HG02970 (cell line): ENCODE data around the gene TRAM2.

Experiments
- ATAC-seq: cut with Tn5 transposase; IDR thresholded peaks from one replicate; pipeline ENCODE4 v1.9.1; 2021; ENCODE audit warnings: mild to moderate bottlenecking, moderate library complexity, moderate number of reproducible peaks; ENCODE audit not compliant: unreplicated experiment, low FRiP score

TRAM2 gene

DNA sequence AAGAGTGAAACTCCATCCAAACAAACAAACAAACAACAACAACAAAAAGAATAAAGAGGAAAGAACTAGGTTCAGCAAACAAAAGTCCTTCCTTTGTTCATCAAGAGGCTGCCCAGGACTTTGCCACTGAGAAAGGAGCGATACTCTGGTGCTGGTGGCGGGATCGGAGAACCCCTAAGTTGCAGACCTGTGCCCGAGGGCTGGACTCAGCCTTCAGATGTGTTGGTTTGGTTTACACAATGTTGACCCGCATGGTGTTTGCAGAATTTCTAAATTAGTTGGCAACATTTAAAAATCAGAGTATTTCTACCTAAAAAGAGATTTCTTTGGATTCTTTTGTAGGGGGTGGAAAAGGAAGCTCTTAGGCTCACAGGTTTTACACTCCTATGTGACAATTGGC is 42.5 kb downstream of the TRAM2 start:
- ATAC-seq: no peak

DNA sequence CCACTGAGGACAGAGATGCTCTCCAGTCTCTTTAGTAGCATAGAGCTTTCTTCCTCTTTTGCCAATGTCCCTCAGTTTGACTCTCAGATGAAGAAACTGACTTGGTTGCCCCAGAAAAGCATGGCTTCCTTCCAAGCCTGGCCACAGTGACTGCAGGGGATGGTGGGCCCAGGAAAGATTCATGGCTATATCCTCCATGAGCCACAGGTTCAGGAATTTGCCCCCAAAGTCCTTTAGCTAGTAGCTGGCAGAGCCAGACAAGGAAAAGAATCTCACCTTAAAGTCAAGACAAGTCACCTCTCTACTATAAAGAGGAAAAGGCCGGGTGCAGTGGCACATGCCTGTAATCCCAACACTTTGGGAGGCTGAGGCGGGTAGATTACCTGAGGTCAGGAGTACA is 43.4 kb downstream of the TRAM2 start:
- no peak for ATAC-seq

DNA sequence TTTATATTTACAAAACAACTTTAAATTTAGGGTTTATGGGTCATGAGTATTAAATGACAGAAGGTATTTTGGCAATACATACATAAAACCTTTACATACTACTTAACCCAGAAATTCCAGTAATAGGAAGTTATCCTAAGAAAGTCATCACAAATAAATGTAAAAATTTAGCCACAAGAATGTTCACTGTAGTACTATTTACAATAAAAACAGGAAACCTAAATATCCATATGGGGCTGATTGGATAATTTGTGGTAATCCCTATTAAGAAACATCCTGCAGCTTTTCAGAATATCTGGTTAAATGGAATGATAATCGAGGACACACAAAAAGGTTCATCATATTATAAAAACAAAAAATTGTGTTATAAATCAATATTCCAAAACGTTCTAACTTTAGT is 44.4 kb downstream of the TRAM2 start:
- ATAC-seq: no peak

DNA sequence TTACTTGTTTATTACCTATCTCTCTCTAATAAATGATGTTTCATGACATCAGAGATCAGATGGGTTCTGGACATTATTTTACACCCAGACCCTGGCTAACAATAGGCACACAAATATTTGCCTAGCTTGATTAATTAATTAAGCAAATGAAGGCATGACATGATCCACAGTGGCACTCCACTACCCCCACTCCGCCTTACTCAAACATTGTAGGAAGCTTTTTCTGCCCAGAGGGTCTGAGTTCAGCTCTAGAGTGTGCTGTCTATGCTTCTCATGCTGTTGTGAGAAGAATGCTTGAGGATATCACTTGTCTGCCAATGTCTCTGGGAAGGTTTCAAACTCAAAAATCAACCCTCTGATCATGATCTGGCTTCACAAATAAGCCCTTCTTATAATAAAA is 45.0 kb downstream of the TRAM2 start:
- no peak for ATAC-seq

DNA sequence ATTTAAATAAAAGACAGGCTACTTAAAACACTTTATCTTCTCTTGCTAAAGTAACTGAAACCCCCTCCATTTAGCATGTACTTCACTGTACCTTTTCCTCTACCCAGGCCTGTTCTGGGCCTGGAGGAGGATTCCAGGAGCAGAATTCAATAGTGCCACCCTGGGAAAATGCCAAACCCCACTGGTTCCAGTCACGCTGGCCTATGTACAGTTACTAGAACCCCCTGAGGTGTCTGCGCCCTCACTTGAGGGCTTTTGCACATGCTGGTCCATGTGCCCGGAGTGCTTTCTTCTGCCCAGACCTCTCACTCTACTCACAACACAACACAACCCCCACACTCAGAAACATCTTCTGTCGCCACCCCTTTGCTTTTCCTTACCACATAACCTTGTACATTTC is 45.5 kb downstream of the TRAM2 start:
- no peak for ATAC-seq

DNA sequence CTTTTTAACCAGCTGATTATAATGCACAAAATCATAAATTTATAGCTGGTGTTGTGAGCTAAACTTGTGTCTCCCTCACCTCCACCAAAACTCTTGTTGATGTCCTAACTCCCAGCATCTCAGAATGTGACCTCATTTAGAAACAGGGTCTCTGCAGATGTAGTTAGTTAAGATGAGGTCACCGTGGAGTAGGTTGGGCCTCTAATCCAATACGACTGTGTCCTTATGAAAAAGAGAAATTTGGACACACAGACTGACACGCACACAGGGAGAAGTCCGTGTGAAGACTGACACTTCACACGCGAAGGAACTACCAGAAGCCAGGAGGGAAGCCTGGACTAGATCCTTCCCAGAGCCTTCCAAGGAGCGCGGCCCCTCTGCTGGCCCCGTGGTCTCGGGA is 46.5 kb downstream of the TRAM2 start:
- no peak for ATAC-seq

DNA sequence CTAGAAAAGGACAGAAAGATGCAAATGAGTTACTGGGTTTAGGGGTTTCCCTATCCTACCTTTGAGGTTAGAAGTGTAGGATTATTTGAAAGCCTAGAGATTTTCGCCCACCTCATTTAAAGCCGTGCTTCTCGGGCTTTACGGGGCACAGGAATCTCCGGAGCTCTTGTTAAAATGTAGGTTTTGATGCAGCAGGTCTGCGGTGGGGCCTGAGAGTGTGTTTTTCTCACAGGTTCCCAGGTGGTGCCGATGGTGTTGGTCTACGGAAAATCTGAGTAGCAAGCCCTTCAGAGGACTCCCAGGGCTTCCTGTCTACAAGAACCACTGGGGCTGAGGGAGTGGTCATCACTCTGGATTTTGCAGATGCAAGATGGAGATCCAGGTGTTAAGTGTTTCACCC is 47.5 kb downstream of the TRAM2 start:
- no peak for ATAC-seq

DNA sequence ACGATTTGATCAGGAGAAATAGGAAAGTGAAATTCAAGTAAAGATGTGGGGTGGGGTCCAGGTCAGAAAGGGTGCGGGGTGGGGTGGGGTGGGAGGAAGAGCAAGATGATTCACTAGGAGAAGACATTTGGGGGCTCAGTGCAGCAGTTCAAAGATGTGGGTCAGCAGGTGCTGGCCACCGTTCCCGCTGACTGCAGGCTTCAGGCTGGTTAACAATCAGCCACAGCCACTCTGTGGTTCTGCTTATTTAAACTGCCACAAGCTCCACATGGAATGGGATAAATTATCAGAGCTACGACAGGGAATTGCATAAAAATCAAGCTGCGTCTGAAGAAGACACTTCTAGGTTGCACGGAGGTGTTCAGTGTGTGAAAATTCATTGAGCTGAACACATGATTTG is 49.4 kb downstream of the TRAM2 start:
- no peak for ATAC-seq

DNA sequence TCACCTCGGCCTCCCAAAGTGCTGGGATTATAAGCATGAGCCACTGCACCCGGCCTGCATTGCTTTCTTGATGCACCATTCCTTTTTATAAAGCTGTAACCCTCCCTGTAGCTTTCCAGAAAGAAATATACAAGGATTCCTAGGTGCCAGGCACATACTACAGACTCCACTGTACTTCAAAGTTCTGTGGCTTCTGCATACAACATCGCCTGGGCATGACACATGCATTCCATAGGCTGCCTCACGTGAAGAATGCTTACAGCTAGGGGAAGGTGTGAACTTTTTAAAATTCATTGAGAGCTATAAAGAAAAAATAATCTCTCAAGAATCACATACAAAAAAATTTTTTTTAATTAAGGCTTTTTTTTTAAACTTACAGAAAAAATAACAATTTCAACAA is 50.2 kb downstream of the TRAM2 start:
- no peak for ATAC-seq

DNA sequence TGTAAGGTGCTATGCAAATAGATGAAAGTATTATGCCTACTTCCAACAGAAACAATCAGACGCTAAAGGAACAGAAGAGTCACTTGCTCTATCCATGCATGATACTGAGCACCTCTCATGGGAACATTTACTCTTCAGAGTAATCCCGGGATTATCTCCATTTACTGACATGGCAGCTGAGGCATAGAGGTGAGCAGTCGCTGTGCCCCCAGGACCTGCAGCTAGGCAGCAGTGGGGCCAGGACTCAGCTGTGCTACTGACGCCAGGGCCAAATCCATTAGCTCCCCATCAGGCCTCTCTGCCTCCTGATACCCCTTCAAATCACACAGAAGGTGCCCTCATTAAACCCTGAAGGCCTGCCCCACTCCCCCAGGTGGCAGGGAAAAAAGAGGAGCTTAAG is 51.9 kb downstream of the TRAM2 start:
- no peak for ATAC-seq

DNA sequence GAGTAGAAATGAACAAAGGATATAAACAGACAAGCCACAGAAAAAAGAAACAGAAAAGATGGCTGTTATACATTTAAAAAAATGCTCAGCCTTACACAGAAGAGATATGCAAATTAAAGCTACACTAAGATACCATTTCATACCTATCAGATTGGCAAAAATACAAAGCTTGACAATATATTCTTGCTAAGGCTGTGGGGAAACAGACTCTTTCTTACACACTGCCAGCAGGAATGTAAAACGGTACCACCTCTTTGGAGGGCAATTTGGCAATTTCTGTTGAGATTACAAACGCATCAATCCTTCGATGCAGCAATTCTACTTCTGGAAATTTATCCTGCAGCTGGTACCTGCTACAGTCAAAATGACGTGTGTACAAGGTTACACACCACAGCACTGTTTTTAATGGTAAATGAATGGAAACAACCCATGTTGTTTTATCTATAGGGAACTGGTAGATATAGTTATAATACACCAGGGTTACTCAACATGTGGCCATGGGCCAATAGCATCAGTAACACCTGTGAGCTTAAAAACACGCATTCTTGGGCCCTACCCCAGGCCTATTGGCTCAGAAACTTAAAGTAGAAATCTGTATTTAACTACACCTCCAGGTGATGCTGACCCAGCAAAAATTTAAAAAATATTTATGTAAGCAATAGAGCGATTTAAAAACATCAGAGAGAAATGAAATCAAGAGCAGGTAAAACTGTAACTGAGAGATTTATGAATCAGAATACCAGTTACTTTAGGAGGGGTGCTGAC is 53.3 kb downstream of the TRAM2 start:
- no peak for ATAC-seq

DNA sequence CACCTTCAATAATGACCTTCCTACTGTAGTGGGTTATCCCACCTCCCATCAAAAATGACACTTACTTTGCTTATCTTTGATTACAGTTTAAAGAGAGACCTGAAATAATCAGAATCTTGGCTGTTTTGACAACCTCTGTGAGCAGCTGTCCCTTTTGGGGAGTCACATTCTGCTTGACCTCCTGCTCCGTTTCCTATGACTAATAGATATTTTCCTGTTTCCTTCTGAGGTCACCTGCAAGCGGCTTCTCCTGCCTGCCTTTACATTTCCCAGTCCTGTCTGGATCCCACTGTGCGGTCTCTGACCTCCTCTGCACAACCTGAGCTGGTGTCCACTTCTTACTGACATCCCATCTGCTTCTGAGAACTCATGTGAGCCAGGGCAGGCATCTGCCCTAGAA is 54.2 kb downstream of the TRAM2 start:
- no peak for ATAC-seq

DNA sequence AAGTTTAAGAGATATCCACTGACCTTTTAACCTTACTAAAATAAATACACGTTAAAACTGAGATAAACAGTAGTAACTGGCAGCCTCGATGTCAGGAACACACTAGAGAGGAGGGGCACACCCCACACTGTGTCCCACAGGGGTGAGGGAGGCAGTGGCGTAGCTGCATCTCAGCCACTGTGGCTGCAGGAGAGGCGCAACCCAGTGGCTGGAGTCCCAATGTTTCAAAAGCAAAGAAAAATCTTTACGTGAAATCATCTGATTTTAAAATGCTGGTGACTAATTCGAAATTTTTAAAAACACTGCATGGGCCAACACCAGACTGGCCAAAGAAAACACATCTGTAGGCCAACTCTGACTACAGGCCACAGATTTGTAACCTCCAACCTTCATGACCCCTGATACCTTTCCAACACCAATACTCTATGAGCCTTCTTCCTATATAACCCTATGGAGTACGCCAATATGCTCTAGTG is 54.7 kb downstream of the TRAM2 start:
- no peak for ATAC-seq

DNA sequence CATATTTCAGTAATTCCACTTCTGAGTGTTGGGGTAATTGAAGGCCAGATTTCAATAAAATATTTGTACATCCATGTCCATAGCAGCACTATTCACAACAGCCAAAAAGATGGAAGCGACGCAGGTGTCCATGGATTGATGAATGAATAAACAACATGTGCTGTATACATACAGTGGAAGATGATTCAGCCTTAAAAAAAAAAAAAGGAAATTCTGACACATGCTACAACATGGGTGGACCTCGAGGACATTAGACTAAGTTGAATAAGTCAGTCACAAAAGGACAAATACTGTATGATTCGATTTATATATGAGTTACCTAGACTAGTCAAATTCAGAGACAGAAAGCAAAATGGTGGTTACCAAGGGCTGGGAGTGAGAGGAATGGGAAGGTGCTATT is 57.2 kb downstream of the TRAM2 start:
- no peak for ATAC-seq

DNA sequence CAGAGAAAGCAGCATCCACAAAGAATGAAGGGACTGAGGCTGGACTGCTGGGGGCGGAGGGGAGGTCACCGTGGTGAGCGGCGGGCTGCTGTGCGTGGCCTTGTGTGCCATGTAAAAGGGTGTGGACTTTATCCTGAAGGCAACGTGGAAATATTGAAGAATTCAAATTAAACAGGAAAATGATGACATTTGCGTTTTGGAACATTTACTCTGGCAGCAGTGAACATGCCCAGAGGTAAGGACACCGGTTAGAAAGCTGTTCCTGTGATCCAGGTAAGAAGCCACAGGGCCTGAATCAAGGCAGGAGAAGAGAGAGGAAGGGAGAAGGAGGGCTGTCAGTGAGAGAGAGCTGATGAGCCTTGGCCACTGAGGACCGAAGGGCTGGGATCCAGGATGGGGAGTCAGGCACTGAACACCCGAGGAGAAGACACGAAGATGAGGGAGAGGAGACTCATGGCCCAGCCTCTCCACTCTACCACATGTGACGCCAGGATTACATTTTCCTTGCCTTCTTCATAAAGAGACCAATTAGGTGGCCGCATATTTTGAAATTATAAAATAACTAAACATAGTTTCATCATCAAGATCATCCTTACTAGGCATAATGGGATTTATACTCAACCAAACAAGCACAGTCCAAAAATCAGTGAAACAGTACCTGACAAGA is 58.4 kb downstream of the TRAM2 start:
- no peak for ATAC-seq

DNA sequence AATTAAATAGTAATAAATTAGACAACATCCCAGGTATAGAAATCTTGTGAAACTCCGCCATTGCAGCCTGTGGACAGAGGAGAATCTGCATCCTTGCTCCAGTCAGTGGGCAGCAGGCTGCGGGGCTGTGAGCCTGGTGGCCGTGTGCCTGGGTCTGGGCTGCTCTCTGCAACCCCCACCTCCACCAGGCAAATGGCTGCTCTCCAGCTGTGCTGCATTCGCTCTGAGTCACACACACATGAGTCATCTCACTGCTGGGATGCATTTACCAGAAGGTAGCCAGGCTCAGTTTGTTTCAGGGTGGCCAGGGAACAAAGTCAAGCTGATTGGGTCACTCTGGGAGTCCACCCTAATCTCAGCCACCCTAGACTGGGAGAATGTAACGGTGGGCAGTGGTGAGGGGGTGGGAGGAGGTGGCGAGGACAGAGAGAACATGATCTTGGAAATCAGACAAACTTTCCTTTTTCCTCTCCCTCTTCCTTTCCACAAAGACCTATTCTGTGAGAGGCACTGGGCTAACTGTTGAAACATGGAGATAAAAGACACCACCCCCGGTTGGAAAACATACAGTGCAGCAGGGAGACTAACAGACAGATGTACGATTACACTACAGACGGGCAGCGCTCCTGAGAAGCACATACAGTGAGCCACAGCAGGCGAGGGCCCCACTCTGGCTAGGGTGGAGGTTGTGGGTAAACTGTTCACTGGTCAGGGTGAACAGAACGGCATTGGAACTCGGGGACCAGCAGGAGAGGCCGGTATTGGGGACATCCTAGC is 59.2 kb downstream of the TRAM2 start:
- no peak for ATAC-seq

DNA sequence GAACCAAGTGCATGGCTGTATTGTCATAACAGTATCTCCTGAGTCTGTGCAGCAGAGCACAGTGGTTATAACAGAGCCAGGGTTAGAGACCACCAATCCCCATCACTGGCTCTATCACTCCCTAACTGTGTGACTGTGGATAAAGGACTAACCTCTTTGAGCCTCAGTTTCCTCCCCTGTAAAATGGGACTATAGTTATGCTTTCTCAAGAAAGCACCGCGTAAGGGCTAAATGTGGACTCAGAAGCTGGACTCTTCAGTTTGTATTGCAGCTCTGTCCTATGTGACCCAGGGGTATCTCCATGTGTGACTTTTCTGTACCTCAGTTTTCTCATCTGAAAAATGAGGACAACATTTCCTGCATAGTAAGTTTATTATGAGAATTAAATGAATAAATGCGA is 59.9 kb downstream of the TRAM2 start:
- no peak for ATAC-seq

DNA sequence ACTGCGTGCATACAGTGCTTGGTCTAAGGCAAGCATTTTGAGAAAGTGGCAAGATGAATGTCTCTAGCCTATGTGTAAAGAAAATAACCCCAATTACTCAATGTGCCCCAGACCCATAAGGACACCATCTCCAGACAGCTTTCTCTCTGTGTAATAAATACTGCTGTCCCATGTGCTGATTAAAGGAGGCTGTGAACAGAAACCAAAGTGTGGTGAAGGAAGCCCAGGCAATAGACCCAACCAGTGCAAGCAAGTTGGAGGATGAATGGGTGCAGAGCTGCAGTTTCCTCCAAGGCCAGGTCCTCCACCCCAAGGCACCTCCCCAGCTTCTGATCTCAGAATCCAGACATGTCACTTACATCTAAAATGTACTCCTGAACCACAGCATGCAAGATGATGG is 60.6 kb downstream of the TRAM2 start:
- no peak for ATAC-seq

DNA sequence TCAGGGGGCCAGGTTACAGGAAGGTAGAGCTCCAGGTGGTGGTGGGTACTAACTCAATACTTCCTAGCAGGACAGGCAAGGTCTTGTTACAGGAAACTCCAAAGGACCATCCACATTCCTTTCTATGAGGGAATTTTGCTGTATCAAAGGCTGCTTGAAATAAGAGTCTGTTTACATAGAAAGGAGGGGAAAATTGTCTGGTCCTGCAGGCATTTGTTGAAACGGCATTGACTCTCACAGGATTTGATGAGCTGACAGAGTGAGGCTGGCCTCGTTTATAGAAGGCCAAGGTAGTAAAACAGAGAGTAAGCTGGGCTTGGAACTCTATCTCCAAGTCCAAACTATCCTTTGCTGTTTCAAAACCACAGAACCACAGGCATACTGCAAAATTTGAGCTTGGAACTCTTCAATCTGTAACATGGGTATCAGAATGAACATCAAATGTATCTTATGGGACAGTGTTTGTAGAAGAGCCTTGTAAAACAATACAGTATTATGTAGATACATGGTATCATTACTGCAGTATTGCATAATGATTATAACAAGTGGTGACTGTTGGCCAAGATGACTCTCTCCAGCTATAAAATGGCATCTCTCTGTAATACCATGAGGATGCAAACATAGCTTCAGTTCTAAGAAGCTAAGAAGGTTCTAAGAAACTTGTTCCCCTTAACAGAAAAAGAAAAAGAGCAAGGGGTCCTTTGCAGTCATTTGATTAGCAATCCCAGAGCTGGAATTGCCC is 61.5 kb downstream of the TRAM2 start:
- ATAC-seq: no peak

DNA sequence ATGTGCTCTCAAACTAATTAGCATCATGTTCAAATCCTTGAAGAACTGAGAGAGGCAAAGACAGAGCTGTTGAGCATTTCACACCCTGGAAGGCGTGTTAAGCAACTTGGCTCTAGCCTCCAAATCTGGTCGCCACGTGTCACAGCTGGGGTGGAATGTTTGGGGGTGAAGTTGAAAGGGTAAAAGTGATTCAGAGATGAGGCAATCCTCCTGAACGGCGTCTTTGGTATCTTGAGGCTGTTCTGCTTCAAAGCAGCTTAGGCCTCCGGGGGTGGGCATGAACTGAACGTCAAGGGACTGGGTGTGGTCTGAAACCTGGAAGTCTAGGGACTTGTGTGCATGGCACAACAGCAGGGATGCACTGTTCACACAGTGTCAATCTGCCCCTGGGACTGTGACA is 62.3 kb downstream of the TRAM2 start:
- ATAC-seq: no peak

DNA sequence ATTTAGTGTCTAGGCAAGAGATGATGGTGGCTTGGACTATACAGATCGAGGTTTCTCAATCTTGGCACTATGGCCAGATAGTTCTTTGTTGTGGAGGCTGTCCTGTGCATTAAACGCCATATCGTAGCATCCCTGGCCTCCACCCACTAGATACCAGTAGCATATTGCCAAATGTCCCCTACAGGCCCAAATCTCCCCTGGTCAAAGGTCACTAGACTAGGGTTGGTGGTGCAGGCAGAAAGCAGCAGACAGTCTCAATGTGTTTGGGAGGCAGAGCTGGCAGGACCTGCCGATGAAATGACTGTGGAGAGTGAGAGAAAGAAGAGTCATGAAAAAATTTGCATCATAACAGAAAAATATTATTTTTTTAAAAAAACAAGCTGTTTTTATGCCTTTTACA is 63.0 kb downstream of the TRAM2 start:
- ATAC-seq: no peak
